NCI-H128 (cell line): ENCODE results near the gene ATF3.

Experiments used
- DNase-seq: peaks from one replicate; lab custom pipeline; 2025; ENCODE audit not compliant: unreplicated experiment; lab: John Stamatoyannopoulos, UW

Gene ATF3

GRCh38 chr1:212586206-212587015, 22.1 kb upstream of the ATF3 start:
- DNase-seq: no peak

- DNase-seq: no peak
Measured at GRCh38 chr1:212587016-212587887, 21.3 kb upstream of the ATF3 start.

DNA sequence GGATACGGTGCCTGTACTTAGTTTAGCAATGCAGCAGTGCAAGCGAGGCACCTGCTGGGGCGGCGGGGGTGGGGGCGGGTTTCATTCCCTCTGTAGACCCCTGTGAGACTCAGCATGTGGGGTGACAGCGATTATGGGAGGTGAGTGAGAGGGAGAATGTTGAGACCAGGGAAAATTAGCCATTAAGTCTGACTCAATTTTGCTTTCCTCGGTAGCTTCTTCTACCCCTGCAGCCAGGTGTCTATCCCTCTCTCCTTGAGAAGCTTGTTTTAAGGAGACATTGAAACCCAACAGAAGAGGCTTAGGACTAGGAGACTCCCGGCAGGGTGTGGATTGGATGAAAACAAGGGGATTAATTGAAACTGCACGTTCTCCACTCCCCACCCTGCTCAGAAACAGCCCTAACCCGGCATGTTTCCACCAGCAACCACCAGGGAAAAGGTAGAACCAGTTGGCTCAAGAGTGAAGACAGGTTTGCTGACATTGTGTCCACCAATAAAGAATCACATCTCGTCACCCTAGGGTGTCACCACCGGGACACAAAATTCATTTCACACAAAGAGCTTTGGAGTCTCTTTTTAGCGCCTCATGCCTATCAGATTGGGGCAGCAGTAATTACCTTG, 20.6 kb upstream of the ATF3 start:
- no peak for DNase-seq

GRCh38 chr1:212589446-212589845, 19.1 kb upstream of the ATF3 start:
- DNase-seq: no peak

DNA sequence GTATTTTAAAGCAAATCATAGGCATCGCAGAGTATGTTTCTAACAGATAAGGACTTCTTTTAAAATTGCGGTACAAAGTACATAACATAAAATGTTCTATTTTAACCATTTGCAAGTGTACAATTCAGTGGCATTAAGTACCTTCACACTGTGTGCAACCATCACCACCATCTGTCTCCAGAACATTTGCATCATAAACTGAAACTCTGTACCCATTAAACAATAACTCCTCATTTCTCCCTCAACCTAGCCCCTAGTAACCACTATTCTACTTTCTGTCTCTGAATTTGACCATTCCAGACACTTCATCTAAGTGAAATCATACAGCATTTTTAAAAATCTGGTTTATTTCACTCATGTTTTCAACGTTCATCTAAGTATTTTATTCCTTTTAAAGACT, 16.6 kb upstream of the ATF3 start:
- no peak for DNase-seq

DNA sequence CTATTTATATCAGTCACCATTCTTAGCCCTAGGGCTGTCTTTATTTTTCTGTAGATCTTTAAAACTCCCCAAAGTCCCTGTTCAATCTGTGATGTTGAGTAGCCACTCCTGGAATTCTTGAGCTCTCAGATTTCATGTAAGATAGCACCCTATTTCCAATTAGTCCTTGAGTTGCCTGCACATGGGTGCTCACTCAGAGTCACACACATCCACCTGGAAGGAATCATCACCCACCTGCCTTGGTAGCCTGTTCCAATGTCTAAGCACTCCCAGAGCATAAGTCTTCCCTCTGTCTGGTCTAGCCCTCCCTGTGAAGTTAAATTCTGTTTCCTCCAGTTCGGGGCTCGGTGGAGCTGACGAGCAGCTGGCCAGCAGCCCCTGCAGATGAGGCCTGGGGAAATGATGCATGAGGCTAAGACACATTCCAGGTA, 14.7 kb upstream of the ATF3 start:
- DNase-seq: no peak

DNA sequence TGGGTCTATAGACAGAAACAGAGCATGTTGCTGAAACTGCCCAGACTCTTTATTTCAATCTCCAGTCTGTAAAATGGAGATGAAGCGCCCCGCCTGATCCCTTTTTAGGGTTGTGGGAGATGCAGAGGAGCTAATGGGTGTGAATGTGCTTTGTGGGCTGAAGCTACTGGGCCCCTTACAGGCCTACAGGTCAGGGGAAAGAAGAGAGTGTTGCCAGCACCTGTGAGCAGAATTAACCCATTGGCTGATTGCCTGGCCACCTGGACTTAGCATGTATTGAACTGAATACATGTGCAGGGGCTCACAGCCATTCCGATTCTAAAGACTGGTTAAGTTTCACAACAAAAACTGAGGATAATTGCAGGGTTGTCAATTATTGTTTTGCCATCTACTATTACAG, 13.9 kb upstream of the ATF3 start:
- no peak for DNase-seq

DNA sequence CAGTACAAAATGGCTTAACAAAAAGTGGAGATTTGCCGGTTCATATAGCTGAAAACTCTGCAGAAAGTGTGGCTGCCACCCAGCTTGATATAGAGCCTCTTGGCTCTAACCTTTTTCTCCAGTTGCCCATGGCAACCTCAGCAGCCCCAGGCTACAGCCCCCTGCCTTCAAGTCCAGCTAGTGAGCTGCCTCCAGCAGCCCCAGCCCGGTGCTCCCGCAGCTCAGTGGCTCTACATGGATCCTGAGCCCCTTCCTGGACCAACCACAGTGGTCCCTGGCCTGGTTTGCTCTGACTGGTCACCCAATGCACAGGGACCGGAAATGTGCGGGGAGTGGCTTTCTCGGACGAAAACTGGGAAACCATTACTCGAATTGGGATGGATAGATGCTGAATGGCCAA, 13.3 kb upstream of the ATF3 start:
- DNase-seq: no peak

DNA sequence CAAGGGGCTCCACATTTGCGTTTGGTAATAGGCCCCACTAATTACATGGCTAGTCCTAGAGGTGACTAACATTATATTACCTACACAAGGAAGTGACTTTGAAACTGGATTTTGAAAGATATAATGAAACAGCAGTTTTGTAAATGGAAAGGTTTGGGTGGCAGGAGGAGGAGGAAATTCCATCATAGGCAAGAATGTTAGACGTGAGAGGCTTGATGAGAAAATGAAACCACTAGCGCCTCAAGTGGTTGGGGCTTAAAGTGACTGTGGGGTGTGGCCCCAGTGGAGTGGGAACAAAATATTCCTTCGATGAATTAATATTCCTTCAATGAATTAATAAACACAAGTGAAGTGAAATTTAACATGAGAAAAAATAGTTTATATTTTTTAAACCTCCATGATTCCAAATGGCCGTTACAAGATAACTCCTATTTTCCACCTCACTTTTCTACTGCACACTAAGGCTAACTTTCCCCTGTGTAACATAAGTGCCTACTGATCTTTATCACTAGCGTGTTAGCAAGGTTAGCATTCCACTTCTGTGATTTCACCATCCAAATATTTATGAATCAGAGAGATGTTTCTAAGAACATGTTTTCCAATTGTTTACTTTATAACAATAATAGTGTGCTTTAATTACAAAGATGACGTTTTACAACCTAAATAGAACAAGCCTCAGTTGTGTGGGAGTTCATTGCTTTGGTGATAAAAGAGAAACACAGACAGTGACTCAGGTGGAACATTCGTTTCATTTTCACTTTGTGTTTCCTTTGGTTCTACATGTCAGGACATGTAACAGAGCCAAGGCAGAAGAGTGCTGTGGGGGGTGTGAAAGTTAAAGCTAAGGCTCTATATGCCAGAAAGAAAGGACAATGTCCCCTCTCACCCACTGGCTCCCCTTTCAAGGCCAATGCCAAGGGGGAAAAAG, 12.5 kb upstream of the ATF3 start:
- no peak for DNase-seq

GRCh38 chr1:212596798-212597197, 11.8 kb upstream of the ATF3 start:
- DNase-seq: no peak

DNA sequence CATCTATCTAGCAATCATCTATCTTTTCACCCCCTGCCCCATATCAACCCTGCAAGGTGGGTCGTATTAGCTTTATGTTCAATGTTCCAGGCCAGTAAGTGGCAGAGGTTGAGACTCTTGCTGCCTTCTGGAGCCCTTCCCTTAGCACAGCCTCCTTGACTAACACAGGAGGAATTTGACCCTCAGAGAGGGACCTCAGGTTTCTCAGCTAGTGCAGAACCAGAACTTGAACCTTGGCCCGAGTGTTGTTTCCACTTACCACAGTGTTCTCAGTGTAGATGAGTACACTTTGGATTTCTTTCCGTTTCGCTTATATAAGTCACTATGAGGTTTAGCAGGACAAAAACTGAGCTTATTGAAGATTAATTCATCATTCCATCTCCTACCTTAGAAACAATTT, 11.1 kb upstream of the ATF3 start:
- DNase-seq: no peak

GRCh38 chr1:212600071-212600915, 8.3 kb upstream of the ATF3 start:
- DNase-seq: no peak

DNA sequence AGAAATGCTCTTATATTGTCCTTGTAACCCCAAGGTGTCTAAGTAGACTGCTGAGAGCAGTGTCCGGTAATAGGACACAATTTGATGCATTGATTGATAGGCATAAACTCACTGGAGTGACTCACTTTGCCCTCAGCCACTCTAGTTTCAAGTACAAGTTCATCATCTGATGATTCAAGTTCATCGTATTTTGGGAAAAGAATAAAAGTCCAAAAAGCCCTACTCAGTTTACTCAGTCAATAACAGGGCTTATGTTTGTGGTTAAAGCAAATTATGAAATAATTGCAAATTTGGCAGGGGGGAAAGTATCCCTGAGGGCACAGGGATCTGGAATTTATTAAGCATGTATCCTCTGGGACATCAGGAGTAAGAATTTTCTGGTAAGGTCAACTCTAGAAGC, 7.6 kb upstream of the ATF3 start:
- no peak for DNase-seq

- no peak for DNase-seq
Measured at GRCh38 chr1:212601524-212601923, 7.0 kb upstream of the ATF3 start.

- no peak for DNase-seq
Measured at GRCh38 chr1:212605441-212606394, 2.8 kb upstream of the ATF3 start.

DNA sequence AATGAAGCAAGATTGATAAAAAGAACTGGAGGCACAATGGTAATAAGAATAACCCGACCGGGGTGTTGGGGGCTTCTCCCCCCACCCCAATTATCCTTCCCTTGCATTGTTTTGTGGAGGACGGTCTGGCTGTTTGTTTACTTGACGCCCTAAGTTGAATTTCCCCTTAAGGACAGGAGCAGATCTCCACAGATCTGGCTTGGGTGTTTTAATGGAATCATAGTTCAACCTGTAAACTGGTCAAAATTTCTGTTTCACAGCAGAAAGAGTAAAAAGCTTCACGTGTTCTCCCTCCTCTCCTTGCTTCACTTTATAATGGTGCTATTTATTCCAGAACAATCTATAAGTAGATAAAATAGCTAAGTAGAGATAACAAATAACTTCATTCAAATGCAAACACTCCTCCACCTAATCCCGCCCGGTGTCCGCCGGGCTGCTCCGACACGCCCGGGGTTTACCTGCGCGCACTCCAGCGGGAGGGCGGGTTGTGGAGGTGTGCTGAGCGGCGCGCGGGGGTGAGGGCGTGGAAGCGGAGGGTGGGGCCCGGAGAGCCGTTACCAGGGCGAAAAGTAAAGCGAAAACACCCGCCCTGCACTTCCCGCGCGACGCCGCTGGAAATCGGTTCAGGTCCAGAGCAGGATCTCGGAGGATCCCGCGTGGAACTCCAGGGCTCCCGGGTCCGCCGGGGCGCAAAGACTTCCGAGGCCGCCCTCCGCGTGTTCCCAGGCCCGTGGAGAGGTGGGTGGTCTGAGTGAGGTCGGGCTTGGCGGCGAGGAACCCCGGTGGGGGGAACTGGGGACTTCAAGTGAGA, 2.0 kb upstream of the ATF3 start:
- DNase-seq: no peak

DNA sequence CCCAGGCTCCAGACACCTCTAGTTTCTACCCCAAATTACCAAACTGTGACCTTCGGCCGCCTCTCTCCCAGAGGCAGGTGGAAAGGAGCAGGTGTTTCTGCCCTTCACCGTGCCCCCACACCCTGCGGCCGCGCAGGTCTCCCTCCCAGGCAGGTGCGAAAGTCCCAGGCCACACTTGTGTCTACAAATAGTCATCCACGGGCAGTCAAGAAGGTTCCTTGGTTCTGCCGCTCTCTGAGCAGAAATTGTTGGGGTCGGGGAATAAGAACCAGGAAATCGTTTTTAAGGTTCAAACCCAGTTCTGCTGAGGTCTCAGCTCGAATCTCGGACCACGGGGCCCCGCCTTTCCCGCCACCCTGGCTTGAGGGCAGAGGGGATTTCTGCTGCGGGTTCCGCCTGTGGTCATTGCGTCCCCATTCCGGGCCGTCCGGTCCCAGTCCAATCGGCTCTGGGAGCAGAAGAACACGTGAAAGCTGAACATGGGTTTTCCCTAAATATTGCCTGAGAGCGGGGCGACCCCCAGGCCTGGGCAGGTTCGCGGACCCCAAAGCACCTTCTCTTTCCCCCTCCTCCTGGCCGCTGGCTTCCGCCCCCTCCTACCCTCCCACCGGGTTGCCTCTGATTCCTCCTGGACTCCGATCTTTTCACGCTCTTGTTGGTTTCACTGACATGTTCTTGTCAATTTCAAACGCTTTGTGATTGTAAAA, 1.2 kb upstream of the ATF3 start:
- no peak for DNase-seq
